ENCODE results near the gene TST.

TST gene

GRCh38 chr22:37032134-37032534 is 12.9 kb upstream of the TST start:
- no peak for DNase-seq (ENCODE audit: low spot score)

- DNase-seq (ENCODE audit: low spot score): no peak
Measured at GRCh38 chr22:37030560-37031281, 11.5 kb upstream of the TST start.

GRCh38 chr22:37028692-37029674 is 9.7 kb upstream of the TST start:
- no peak for DNase-seq (ENCODE audit: low spot score)

GRCh38 chr22:37027556-37027955 is 8.3 kb upstream of the TST start:
- DNase-seq (ENCODE audit: low spot score): no peak

GRCh38 chr22:37026325-37026724 is 7.1 kb upstream of the TST start:
- DNase-seq (ENCODE audit: low spot score): no peak

- no peak for DNase-seq (ENCODE audit: low spot score)
Measured at GRCh38 chr22:37025500-37026070, 6.3 kb upstream of the TST start.

GRCh38 chr22:37024339-37025157 is 5.3 kb upstream of the TST start:
- no peak for DNase-seq (ENCODE audit: low spot score)

GRCh38 chr22:37023743-37024338 is 4.6 kb upstream of the TST start:
- DNase-seq (ENCODE audit: low spot score): no peak

GRCh38 chr22:37022483-37023337 is 3.5 kb upstream of the TST start:
- no peak for DNase-seq (ENCODE audit: low spot score)

GRCh38 chr22:37021710-37022482 is 2.6 kb upstream of the TST start:
- DNase-seq (ENCODE audit: low spot score): peak; percentile 49

- no peak for DNase-seq (ENCODE audit: low spot score)
Measured at GRCh38 chr22:37021041-37021440, 1.8 kb upstream of the TST start.

GRCh38 chr22:37020192-37020479 is 889 bp upstream of the TST start:
- DNase-seq (ENCODE audit: low spot score): peak; percentile 57

GRCh38 chr22:37018815-37019308 is 385 bp downstream of the TST start:
- DNase-seq (ENCODE audit: low spot score): peak; percentile 47

GRCh38 chr22:37018086-37018814 is 997 bp downstream of the TST start:
- DNase-seq (ENCODE audit: low spot score): no peak

GRCh38 chr22:37017356-37017755 is 1.9 kb downstream of the TST start:
- DNase-seq (ENCODE audit: low spot score): no peak

GRCh38 chr22:37016134-37016910 is 2.9 kb downstream of the TST start:
- DNase-seq (ENCODE audit: low spot score): no peak

- no peak for DNase-seq (ENCODE audit: low spot score)
Measured at GRCh38 chr22:37015587-37015878, 3.7 kb downstream of the TST start.

- DNase-seq (ENCODE audit: low spot score): no peak
Measured at GRCh38 chr22:37014835-37015586, 4.2 kb downstream of the TST start.

Data from AG08395 (cell line).